Psoas muscle (tissue), 8 donors: ENCODE data around the gene TMEM247. TPM values are rescaled to one million over a fixed set of nuclear protein-coding genes. Genes with fewer than 3 reads are reported as not detected.
"Not testable (repeated sequence)": the region's sequence is repeated elsewhere in the genome, so short reads cannot be mapped to it uniquely, and the experiment has no call there.

Experiments
- ATAC-seq, 4 donors: fragments of 200-7000 bp; cut with Tn5 transposase; one replicate each; pipeline ENCODE4 v1.9.1; 2020; ENCODE audit warnings: moderate library complexity in 3 of 4, mild to moderate bottlenecking in 2 of 4
- DNase-seq, 2 donors: peaks; one replicate each; pipeline ENCODE4 v3.0.0-alpha.2; 2020
- H3K27ac ChIP-seq: fragments of 200-600 bp; one replicate; pipeline ENCODE4 v1.8.0; 2022
- H3K27me3 ChIP-seq, 3 donors: fragments of 200-600 bp in 1 of 3; one replicate each; pipeline versions ENCODE4 v1.6.1 to v1.8.0; 2013 to 2022; ENCODE audit warnings: low read length in 2 of 3, mild to moderate bottlenecking in 2 of 3, moderate library complexity in 1 of 3; ENCODE audit not compliant: insufficient read depth in 3 of 3
- H3K36me3 ChIP-seq, 2 donors: fragments of 200-600 bp in 1 of 2; one replicate each; pipeline versions ENCODE4 v1.6.1 to v1.8.0; 2013 to 2022; ENCODE audit warnings: low read depth in 1 of 2, mild to moderate bottlenecking in 1 of 2, moderate library complexity in 1 of 2; ENCODE audit not compliant: insufficient read depth in 1 of 2
- H3K4me1 ChIP-seq: fragments of 200-600 bp; one replicate; pipeline ENCODE4 v1.8.0; 2022
- H3K4me3 ChIP-seq: fragments of 200-600 bp; one replicate; pipeline ENCODE4 v1.8.0; 2022; ENCODE audit warnings: mild to moderate bottlenecking
- H3K9me3 ChIP-seq: fragments of 200-600 bp; one replicate; pipeline ENCODE4 v1.8.0; 2022
- WGBS, 3 donors: extraction: QIAGEN DNeasy Blood & Tissue Kit; methylation state at CpG; one replicate each; pipeline versions ENCODE4 v1.1.6 to v1.1.7; 2013; 5-methylcytosine and 5-hydroxymethylcytosine counted together
- intact Hi-C, 2 donors: fragments of 100-400 bp; cut with DNase I; formaldehyde crosslinking; loops; one replicate each; pipeline versions ENCODE4 v1.11.0 to v1.14.2; 2022
- polyA plus RNA-seq, 3 donors: library from polyadenylated mRNA; stranded (reverse); fragments of 200-250 nt; gene quantifications; one replicate each; pipeline ENCODE4 v1.2.3, GENCODE V29; 2013
- total RNA-seq, 4 donors: library from RNA; stranded (reverse); fragmentation: NEBNext Ultra II Directional in 2 of 4; extraction: Animal tissue kit (Norgen Biotek cat#: 25700) in 2 of 4; gene quantifications; one replicate each; pipeline versions ENCODE4 v1.2.1 to v1.2.4, GENCODE V29; 2021 to 2023
- TF ChIP-seq, protein P1 (sequence below): fragments of 200-600 bp; IDR thresholded peaks from one replicate; pipeline ENCODE4 v1.8.0; 2022; ENCODE audit warnings: antibody characterized with exemption
- donor health status: healthy with polysubstance abuse.
- donor health status: DM: no; HTN: no; CAD: no; lungs with moderate emphysema.
- donor health status: Bipolar disorder and iron deficiency.
- donor health status: healthy.
- donor health status: DM: yes; HTN: yes; CAD: no.
- donor health status: DM: no; HTN: no; CAD: no.
- donor health status: DM: no; HTN: no; CAD: no.
- donor health status: DM: yes; HTN: yes; CAD: no.

TMEM247 gene
- total and polyA plus RNA-seq, 7 donors, result not detected

DNA sequence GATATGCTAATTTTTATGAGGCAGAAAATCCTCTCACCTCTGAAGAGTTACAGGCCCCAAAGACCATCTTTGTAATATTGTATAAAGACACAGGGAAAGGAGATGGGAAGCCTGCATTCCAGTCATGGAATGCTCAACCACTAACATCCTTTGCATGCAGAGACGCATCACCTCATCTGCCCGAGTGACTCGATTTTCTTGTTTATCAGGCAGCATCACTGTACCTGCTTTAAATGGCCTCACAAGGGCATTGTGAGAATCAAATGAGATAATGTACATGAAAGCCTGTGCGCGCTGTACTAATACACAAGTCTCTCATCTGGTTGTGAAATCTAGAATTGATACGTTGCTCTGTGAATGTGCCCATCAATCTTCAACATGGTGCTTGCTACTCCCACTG lies 10.2 kb upstream of the TMEM247 start:
- no peaks in the 10 kb centered on the region for H3K4me1 ChIP-seq
- intact Hi-C loops, result no loop called here
- no peak overlapping the region for H3K4me3 ChIP-seq
- ATAC-seq (no peak), DNase-seq (no peak)
- no peaks in the 10 kb centered on the region for H3K27me3 ChIP-seq
- H3K27ac ChIP-seq, result no peak overlapping the region
- H3K9me3 ChIP-seq, result no peaks in the 10 kb centered on the region
- TF ChIP-seq, protein P1, sequence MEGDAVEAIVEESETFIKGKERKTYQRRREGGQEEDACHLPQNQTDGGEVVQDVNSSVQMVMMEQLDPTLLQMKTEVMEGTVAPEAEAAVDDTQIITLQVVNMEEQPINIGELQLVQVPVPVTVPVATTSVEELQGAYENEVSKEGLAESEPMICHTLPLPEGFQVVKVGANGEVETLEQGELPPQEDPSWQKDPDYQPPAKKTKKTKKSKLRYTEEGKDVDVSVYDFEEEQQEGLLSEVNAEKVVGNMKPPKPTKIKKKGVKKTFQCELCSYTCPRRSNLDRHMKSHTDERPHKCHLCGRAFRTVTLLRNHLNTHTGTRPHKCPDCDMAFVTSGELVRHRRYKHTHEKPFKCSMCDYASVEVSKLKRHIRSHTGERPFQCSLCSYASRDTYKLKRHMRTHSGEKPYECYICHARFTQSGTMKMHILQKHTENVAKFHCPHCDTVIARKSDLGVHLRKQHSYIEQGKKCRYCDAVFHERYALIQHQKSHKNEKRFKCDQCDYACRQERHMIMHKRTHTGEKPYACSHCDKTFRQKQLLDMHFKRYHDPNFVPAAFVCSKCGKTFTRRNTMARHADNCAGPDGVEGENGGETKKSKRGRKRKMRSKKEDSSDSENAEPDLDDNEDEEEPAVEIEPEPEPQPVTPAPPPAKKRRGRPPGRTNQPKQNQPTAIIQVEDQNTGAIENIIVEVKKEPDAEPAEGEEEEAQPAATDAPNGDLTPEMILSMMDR, result no peak
- WGBS, 3 donors, result 78 to 90% (median 79%) methylated on average over 6 of the region's 6 CpGs
- H3K36me3 ChIP-seq, result no peaks in the 10 kb centered on the region

DNA sequence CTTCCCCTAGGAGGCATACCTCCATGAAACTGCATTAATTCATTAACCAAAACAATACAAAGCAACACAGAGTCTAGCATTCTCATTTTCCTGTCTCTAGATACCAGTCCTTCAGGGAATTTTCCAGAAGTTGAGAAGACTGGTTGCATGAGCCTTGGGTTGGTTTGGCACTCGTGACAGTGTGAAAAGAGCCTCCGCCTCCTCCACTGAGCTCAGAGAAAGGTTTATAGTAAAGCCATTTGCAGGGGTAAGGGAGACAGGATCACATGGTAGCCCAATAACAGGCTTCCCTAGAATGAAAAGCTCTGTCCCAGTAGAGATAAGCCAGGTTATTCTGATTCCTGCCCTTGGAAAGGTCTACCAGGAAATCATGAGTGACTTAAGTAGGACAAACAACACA lies 9.7 kb upstream of the TMEM247 start:
- H3K9me3 ChIP-seq, result no peaks in the 10 kb centered on the region
- H3K36me3 ChIP-seq, result no peaks in the 10 kb centered on the region
- no peaks in the 10 kb centered on the region for H3K4me1 ChIP-seq
- DNase-seq, result no peak
- intact Hi-C loops, result no loop called here
- WGBS, 3 donors, result 73 to 80% (median 76%) methylated on average over 2 of the region's 2 CpGs
- H3K27ac ChIP-seq, result no peak overlapping the region
- no peak for ATAC-seq
- no peaks in the 10 kb centered on the region for H3K27me3 ChIP-seq
- TF ChIP-seq, protein P1, result no peak
- no peak overlapping the region for H3K4me3 ChIP-seq

DNA sequence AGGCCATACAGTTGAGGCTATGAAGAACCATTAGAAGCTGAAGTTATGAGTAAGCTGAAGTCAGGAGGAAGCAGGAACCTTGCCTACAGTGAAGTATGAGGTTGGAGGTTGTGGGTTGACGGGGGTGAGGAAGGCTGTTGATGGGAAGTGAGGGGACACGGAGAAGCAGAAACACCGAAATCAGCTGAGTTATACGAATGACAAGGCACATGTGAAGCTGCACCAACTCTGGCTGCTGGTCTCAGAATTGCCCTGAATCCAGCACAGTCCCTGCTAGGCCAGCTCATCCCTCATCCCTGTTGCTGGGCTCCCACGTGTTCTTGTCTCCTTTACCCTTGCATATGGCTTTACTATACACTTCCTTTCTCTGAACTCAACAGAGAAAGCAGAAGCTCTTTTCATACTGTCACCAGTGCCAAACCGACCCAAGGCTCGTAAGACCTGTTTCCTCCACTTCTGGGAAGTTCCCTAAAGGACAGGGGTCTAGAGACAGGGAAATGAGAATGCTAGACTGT lies 9.2 kb upstream of the TMEM247 start:
- WGBS, 3 donors, result 71 to 84% (median 81%) methylated on average over 7 of the region's 7 CpGs
- Histone ChIP-seq H3K27ac (no peak overlapping the region), H3K4me3 (no peak overlapping the region), H3K36me3 (no peaks in the 10 kb centered on the region), H3K9me3 (no peaks in the 10 kb centered on the region), H3K4me1 (no peaks in the 10 kb centered on the region), H3K27me3 (no peaks in the 10 kb centered on the region)
- TF ChIP-seq, protein P1, result no peak
- no peak for ATAC-seq
- DNase-seq, result no peak
- intact Hi-C loops, result no loop called here

DNA sequence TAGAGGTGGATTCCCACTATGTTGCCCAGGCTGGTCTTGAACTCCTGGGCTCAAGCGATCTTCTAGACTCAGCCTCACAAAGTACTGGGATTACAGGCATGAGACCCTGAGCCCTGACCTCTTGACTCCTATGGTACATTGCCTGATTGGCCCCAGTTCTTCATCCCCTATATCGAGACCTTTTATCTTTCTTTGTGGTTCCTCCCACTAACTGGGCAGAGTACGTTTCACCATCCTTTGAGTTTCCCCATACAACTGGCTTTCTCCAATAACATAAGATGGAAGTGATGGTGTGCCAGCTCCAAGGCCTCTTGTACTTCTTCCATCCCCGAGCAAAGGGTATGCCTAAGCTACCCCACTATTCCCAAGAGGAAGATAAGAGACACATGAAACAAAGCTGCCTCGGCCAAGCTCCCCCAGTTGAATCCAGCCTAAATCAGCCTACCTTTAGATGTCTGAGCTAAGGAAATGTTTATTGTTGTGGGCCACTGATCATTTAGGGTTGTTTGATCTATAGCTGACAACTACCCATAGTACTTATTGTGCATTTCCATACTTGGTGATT lies 8.3 kb upstream of the TMEM247 start:
- WGBS, 3 donors, result 84 to 87% (median 87%) methylated on average over 5 of the region's 5 CpGs
- intact Hi-C loops, result no loop called here
- H3K9me3 ChIP-seq, result no peaks in the 10 kb centered on the region
- H3K27ac ChIP-seq, result no peak overlapping the region
- DNase-seq, result no peak
- H3K36me3 ChIP-seq, result no peaks in the 10 kb centered on the region
- no peaks in the 10 kb centered on the region for H3K27me3 ChIP-seq
- TF ChIP-seq, protein P1, result no peak
- no peak for ATAC-seq
- no peaks in the 10 kb centered on the region for H3K4me1 ChIP-seq
- no peak overlapping the region for H3K4me3 ChIP-seq

DNA sequence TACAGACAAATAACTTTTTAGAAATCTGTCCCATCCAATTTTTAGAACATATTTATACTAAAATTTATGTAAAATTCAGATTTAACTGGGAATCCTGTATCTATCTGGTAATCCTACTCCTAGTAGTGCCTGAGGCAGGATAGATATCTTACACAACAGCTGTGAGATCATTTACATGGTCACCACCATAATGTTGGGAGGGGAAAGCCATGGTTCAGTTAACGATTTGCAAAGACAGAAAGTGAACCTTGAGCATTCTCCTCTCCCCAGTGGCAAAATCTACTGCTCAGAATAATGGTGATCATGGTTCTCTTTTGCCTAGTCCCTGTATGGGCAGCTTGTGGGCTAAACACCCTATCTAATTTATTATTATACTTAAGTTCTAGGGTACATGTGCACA lies 7.7 kb upstream of the TMEM247 start:
- 54 to 76% (median 59%) methylated on average over 1 of the region's 1 CpG for WGBS, 3 donors
- intact Hi-C loops, result no loop called here

DNA sequence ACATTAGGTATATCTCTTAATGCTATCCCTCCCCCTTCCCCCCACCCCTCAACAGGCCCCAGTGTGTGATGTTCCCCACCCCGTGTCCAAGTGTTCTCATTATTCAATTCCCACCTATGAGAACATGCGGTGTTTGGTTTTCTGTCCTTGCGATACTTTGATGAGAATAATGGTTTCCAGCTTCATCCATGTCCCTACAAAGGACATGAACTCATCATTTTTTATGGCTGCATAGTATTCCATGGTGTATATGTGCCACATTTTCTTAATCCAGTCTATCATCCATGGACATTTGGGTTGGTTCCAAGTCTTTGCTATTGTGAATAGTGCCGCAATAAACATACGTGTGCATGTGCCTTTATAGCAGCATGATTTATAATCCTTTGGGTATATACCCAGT lies 7.2 kb upstream of the TMEM247 start:
- 97% methylated on average over 3 to 5 of the region's 5 CpGs for WGBS, 3 donors
- H3K27me3 ChIP-seq, H3K4me3 ChIP-seq, H3K9me3 ChIP-seq, H3K4me1 ChIP-seq, H3K27ac ChIP-seq, ATAC-seq, DNase-seq, H3K36me3 ChIP-seq, intact Hi-C loops: not testable (repeated sequence)

More for the DNA sequence above, 7.7 kb upstream of the TMEM247 start:
- Histone ChIP-seq H3K9me3 (no peaks in the 10 kb centered on the region), H3K4me3 (no peak overlapping the region), H3K36me3 (no peaks in the 10 kb centered on the region), H3K4me1 (no peaks in the 10 kb centered on the region), H3K27ac (no peak overlapping the region), H3K27me3 (no peaks in the 10 kb centered on the region)
- DNase-seq, result no peak
- no peak for ATAC-seq
- TF ChIP-seq, protein P1, result no peak

DNA sequence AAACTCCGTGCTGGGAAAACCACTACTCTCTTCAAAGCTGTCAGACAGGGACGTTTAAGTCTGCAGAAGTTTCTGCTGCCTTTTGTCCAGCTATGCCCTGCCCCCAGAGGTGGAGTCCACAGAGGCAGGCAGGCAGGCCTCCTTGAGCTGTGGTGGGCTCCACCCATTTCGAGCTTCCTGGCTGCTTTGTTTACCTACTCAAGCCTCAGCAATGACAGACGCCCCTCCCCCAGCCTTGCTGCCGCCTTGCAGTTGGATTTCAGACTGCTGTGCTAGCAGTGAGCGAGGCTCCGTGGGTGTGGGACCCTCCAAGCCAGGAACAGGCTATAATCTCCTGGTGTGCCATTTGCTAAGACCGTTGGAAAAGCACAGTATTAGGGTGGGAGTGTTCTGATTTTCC lies 1.9 kb upstream of the TMEM247 start:
- not testable (repeated sequence) for ATAC-seq, H3K36me3 ChIP-seq
- 75 to 78% (median 76%) methylated on average over 8 of the region's 8 CpGs for WGBS, 3 donors

More for the DNA sequence above, 1.9 kb upstream of the TMEM247 start:
- intact Hi-C loops, H3K4me3 ChIP-seq, DNase-seq, H3K27ac ChIP-seq, H3K4me1 ChIP-seq, H3K9me3 ChIP-seq, H3K27me3 ChIP-seq: not testable (repeated sequence)
